Endothelial cell of umbilical vein (primary cell): ENCODE results near the gene AMZ1.
"Not testable (repeated sequence)": the region's sequence is repeated elsewhere in the genome, so short reads cannot be mapped to it uniquely, and the experiment has no call there.

ENCODE experiments used
- EZH2 ChIP-seq: IDR thresholded peaks from 2 replicates; pipeline ENCODE4 v1.6.1; 2012; ENCODE audit warnings: borderline replicate concordance, low read depth, mild to moderate bottlenecking, moderate library complexity, low read length, inconsistent platforms; ENCODE audit not compliant: severe bottlenecking
- FOS ChIP-seq: IDR thresholded peaks from 2 replicates; pipeline ENCODE4 v1.6.1; 2011; ENCODE audit warnings: mild to moderate bottlenecking, low read length, moderate library complexity, borderline replicate concordance; ENCODE audit not compliant: insufficient read depth
- JUN ChIP-seq: IDR thresholded peaks from 2 replicates; pipeline ENCODE4 v1.6.1; 2011; ENCODE audit warnings: borderline replicate concordance, low read depth; ENCODE audit not compliant: insufficient read length, insufficient read depth
- MYC ChIP-seq: IDR thresholded peaks from one replicate; pipeline ENCODE4 v1.6.1; 2011; ENCODE audit warnings: mild to moderate bottlenecking, low read depth, low read length
- POLR2A ChIP-seq: IDR thresholded peaks from 2 replicates; pipeline ENCODE4 v1.6.1; 2012; ENCODE audit warnings: low read depth, mild to moderate bottlenecking, control low read depth, low read length
- POLR2AphosphoS5 ChIP-seq: IDR thresholded peaks from 2 replicates; pipeline ENCODE4 v1.6.1; 2012; ENCODE audit warnings: low read depth, mild to moderate bottlenecking, control low read depth, low read length, moderate library complexity; ENCODE audit not compliant: insufficient read depth
- TF ChIP-seq, protein P1 (sequence below), 2 donors: IDR thresholded peaks; 1 replicate in 1 of 2; 2 replicates in 1 of 2; pipeline ENCODE4 v1.5.1; 2011; ENCODE audit warnings: low read length in 2 of 2, mild to moderate bottlenecking in 2 of 2, moderate library complexity in 2 of 2, control low read depth in 1 of 2, inconsistent platforms in 1 of 2, low read depth in 1 of 2; ENCODE audit not compliant: insufficient read depth in 1 of 2; ENCODE audit errors: extremely low read depth in 1 of 2
- TF ChIP-seq, protein P2 (sequence below): IDR thresholded peaks from 2 replicates; pipeline ENCODE4 v1.6.1; 2011; ENCODE audit not compliant: insufficient read depth, insufficient read length

DNA sequence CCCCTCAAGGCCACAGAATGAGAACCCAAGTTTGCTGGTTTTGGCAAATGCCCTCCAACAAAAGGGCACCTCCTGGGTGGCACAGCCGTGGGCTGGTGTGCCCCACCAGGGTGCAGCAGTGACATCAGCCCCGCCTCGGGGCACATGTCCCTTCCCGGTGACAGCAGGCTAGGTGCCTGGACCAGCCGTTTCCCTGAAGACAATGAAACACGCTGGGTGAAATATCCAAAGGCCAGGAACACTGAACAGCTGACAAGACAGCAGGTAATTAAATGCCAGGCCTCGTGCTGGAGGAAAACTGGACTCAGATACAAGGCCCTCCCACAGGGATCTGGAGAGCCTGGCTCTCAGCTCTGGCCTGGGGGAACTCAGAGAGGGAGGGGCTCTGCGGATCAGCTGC lies 11.4 kb upstream of the AMZ1 start:
- TF ChIP-seq, protein P1, sequence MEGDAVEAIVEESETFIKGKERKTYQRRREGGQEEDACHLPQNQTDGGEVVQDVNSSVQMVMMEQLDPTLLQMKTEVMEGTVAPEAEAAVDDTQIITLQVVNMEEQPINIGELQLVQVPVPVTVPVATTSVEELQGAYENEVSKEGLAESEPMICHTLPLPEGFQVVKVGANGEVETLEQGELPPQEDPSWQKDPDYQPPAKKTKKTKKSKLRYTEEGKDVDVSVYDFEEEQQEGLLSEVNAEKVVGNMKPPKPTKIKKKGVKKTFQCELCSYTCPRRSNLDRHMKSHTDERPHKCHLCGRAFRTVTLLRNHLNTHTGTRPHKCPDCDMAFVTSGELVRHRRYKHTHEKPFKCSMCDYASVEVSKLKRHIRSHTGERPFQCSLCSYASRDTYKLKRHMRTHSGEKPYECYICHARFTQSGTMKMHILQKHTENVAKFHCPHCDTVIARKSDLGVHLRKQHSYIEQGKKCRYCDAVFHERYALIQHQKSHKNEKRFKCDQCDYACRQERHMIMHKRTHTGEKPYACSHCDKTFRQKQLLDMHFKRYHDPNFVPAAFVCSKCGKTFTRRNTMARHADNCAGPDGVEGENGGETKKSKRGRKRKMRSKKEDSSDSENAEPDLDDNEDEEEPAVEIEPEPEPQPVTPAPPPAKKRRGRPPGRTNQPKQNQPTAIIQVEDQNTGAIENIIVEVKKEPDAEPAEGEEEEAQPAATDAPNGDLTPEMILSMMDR (IDR thresholded peaks at IDR 0.05; ENCODE audit: extremely low read depth in 1 of 2, insufficient read depth in 1 of 2, low read depth in 1 of 2, low read length in 2 of 2), result not testable (repeated sequence)
- TF ChIP-seq POLR2A, POLR2AphosphoS5, JUN, EZH2, FOS, MYC: not testable (repeated sequence)
- TF ChIP-seq, protein P2, sequence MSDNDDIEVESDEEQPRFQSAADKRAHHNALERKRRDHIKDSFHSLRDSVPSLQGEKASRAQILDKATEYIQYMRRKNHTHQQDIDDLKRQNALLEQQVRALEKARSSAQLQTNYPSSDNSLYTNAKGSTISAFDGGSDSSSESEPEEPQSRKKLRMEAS, result not testable (repeated sequence)
